DLD1 (cell line): ENCODE measurements around the gene ALK.
"Not testable (repeated sequence)": the region's sequence is repeated elsewhere in the genome, so short reads cannot be mapped to it uniquely, and the experiment has no call there.

Experiments used
- in situ Hi-C: cut with HindIII; loops from 2 replicates; pipeline ENCODE4 v1.10.0; 2017; ENCODE audit warnings: low sequenced_read_pairs

The ALK gene

DNA sequence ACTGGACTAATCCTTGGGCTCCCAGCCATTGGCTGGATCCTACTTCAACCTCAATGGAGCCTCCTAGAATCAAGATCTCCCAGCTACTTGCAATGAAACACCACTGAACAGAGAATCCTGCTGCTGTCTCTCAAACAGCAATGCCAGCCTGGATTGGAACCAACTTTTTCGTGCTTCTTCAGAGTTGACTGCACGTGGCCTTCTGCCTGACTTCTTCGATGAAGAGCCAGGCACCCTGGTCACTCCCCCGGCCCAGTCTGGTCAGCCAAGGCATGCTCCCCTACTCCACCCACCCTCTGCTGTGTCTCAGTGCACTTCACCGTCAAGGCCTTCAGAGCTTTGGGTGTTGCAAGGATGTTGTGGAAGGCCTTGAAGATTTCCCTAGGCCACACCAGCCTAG is 657.5 kb downstream of the ALK start:
- in situ Hi-C loops = no loop called here

DNA sequence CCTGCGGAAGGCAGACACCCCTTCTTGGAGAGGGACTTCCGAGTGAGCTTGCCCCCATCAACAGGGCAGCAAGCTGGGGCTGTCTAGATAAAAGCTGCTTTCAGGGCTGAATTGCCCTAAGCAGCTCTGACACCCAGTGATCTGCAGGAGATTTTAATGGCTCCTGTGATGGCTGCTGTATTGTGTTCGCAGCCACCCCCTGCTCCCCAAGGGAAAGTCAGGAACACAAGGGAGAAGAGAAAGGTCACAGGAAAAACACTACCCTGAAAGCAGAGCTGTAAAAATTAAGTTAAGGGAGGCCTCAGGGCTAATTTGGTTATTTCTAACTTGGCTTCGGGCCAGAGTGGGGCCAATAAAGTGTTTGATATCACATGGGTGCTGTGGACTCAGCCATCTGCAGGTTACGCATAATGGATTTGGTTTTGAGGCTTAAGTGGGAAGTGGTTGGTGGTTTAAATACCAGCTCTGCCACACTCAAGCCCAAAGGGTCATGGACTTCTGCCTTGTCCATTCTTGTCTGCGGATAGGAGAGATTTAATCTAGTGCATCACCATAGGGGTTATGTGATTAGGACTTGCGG is 658.6 kb downstream of the ALK start:
- in situ Hi-C loops = no loop called here

DNA sequence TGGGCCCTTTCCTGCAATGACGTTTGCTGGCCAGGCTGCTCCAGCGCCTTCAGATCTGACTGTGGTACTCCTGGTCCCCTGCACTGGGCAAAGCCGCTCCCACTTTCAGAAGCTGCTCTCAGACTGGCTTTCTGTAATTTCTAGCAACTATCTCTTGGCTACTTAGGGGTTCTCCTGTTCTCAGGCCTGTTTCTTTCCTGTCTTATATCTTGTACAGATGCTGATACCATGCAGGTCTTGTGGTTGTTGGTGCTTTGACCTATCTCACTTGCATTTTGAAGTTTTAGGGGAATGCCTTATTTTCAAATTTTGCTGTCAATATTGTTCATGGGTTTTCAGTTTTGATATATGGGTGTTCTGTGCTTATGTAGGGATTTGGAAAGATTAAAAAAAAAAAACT is 660.4 kb downstream of the ALK start:
- in situ Hi-C loops = no loop called here

DNA sequence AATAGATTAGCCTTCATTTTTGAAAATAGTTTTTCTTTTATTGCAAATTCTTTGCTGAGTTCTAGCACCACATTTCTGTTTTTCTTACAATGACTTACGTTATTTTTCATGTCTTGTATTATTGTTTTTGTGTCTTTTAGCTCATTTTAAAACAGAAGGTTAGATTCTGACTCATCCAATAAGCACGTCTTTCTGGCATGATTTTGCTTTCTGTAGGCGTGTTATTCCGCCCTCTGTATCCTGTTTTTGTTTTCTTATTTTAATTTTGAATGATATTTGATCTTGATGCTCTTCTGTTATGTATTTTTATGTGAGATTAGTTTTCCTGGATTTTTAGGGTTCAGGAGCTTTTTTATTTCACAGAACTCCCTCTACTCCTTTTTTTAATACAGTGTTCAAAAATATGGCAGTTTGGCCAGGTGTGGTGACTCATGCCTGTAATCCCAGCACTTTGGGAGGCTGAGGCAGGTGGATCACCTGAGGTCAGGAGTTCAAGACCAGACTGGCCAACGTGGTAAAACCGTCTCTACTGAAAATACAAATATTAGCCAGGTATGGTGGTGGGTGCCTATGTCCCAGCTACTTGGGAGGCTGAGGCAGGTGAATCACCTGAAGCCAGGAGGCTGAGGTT is 661.1 kb downstream of the ALK start:
- in situ Hi-C loops = no loop called here

DNA sequence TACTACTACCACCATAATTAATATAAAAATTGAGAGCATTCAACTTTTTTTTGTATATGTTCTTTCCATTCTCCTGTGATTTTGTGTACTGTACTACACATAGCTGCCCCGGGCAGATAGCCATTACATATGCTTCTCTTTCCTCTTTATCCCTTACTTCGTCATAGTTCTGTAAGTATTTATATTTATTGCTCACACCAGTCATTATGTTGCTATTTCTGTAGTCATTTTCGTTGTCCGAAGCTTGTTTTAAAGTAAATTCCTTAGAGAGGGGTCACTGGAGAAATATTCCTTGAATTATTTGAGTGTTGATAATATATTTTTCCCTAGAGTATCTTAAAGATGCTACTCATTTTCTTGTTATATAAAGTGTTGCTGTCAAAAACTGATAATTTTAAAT is 662.2 kb downstream of the ALK start:
- in situ Hi-C loops = no loop called here

DNA sequence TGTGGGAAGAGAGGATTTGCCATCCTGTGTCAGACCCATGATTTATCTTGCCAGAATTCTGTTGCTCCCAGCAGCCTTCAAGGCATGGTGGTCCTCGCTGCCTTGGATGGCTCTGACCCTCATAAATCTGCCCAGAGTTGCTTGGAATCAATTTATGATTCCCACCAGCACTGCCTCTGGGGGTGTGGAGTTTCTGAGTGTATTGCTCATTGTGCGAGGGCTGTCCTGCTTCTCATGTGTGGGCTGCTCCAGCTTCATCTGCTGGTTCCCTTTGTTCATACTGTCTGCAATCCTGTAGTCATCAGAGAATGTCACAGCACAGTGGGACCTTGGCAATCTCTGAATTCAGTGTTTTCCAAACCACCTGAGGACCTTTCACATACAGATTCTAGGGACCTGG is 666.4 kb downstream of the ALK start:
- in situ Hi-C loops = no loop called here

DNA sequence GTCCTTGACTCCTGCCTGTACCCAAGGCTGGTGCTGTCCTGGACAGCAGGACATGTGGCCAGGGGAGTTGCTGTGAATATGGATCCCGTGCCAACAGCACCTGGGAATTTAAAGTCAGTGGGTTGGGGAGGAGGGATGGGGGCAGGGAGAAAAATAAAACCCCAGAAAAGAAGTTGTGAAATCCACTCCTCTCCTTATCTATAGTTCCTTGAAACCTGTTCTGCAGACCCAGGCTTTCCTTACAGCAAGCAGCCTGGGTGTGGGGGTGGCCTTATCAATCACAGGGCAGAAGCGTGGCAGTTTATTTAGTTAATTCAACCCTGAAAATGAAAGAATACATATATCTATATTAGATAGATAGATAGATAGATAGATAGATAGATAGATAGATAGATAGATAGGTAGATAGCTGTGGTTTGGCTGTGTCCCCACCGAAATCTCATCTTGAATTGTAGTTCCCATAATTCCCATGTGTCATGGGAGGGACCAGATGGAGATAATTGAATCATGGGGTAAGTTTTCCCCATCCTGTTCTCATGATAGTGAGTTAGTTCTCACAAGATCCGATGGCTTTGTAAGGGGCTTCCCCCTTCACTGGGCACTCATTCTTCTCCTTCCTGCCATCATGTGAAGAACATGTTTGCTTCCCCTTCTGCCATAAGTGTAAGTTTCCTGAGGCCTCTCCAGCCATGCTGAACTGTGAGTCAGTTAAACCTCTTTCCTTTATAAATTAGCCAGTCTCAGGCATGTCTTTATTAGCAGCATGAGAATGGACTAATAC is 667.7 kb downstream of the ALK start:
- in situ Hi-C loops = not testable (repeated sequence)

DNA sequence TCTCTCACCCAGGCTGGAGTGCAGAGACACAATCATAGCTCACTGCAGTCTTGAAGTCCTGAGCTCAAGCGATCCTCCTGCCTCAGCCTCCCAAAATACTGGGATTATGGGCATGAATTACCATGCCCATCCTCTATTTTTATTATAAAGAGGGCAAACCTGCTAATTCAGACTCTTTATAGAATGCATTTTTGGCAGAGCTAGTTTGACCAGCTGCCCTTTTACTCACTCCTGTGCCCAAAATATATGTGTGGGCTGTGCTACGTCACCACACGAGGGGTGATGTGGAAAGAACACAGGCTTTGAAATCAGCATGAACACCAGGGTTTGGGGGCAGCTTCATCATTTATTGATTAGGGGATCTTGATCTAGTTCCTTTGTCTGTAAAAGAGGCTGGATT is 668.4 kb downstream of the ALK start:
- in situ Hi-C loops = no loop called here

DNA sequence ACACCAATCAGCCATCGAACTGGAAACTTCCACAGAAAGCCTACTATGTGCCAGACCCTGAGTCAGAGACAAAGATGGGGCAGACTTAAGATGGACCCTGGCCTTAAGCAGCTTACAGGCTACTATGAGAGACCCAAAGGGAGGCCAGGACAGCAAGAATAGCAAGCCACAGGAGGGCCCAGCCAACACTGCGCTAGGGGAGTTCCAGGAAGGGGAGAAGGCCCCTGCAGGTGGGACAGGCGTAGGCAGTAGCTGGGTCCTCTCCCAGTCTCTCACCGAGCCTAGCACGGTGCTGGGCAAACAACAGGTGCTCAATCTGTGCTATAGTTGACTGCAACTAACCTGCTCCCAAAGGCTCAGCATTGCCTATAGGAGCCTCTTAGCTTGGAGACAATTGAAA is 670.0 kb downstream of the ALK start:
- in situ Hi-C loops = no loop called here

DNA sequence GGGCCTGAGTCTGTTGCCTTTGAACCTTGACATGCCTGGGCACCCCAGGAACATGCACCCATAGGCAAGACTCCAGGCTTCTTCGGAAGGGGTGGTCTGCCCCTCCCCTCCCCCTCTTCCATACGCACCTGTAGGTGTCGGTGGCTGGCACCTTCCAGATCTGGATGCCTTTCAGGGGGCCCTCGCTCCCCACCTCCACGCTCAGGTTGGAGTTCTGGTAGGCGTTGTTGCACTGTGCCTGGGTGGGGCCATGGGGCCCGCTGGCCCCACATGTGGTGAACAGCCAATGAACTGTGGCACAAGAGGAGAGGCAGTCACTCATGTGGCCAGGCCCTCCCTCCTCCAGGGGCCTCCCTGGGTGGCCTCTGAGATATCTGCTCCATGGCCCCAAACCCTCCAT is 670.4 kb downstream of the ALK start:
- in situ Hi-C loops = no loop called here

DNA sequence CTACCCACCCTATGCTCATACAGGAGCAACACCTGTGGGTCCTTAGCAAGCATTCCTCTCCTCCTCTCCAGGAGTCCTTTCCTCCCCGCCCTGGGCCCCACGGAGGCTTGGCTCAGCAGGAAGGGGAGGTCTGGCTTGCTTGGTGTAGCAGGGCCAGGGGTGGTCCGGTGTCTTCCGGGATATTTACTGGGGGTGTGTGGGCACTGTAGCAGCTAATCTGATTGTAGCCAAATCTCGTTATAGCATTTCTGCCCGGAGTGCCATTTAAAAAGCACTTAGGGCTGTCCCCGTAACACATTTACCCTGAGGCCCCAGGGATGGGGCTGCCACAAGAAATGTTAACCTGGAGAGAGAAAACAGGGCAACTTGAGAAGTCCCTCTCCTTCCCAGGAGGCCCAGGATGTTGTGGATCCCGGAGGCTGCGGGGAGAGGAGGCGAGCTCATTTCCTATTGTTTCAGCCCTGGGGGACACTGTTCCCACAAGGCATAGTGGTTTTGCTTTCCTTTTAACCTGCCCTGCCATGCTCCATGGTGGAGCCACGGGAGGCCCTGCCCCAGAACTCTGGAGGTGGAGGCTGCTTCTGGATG is 671.6 kb downstream of the ALK start:
- in situ Hi-C loops = no loop called here

DNA sequence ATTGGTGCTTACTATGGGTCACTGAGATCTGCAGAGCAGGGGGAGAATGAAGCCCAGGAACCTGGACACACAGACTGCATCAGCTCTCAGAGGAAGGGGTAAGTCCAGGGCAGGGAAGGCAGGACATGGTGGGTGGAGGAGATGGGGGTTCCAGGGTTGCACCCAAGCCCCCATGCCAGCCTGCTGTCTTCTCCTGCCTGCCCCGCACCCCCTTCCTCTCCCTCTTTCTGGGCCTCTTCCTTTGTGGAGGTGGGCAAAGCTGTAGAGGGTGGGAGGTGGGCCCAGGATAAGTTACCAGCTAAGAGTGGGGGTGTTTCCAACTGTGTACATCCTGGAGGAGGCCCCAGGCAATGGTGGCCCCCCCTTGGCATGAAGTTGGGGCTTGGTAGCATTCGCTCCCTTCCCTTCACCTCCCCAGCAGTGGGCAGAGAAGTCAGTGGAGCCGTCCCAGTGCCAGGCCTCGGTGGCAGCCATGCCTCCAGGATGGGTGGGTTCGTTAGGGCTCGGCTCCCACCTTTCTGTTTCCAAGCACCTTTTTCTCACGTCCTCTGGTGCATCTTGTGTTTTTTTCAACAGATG is 674.0 kb downstream of the ALK start:
- in situ Hi-C loops = no loop called here

DNA sequence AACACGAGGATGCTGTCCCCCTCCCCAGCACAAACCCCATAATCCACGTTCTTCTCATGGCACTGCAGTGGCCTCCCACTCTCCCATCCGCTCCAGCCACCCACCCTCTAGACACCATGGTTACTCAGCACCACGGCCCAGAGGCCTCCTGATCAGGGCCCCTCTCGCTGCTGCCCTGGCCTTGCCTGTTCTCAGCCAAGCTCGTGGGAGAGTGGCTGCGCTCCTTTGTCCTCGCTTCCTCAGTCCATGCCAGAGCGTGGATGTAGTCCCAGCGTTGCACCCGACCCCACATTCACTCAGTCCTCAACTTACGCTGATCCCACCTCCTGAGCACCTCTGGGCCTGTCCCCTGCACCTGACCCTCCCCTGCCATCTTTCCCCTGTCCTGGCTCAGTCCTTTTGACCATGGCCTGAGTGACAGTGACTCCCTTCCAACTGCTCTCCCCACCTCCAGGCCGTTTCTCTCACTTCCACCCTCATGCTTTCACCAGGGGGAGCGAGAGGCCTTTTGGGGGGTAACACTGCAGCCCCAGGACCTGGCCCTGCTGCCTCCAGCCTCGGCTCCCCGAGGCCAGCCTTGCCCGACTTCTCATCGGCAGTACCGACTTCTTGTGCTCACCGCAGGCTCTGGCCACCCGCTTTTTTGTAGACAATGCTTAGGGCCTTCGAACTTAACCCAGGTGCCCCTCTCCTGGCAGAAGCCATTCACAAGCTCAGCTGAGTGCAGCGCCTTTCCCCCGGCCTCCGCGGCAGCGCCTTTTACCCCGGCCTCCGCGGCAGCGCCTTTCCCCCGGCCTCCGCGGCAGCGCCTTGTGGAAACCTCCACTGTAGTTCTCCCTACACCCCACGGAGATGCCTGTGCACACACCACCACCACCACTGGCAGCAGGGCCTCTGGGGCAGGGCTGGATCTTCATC is 674.7 kb downstream of the ALK start:
- in situ Hi-C loops = no loop called here

DNA sequence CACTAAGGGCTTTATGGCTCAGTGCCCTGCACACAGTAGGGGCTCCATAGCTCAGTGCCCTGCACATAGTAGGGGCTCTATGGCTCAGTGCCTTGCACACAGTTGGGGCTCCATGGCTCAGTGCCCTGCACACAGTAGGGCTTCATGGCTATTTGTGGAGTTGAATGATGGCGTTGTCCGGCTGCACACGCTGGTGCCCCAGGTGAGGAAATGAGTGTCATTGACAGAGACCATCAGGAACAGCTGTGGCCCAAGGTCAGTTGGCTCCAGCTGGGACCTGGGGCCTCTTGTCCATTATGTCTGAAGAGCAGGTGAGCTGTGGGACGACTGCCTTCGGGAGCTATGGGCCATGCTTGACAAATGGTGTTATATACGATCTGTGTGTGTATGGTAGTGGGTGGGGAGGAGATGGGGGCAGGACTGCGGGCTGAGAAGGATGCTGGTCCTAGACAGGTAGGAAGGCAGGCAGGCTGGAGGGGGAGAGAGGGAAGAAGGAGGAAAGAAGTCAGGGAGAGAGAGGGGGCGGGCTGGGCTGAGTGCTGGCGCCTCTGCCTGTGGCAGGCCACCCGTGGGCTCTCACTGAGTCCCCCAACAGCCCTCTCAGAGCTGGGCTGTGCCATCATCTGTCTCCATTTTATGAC is 675.5 kb downstream of the ALK start:
- in situ Hi-C loops = no loop called here

DNA sequence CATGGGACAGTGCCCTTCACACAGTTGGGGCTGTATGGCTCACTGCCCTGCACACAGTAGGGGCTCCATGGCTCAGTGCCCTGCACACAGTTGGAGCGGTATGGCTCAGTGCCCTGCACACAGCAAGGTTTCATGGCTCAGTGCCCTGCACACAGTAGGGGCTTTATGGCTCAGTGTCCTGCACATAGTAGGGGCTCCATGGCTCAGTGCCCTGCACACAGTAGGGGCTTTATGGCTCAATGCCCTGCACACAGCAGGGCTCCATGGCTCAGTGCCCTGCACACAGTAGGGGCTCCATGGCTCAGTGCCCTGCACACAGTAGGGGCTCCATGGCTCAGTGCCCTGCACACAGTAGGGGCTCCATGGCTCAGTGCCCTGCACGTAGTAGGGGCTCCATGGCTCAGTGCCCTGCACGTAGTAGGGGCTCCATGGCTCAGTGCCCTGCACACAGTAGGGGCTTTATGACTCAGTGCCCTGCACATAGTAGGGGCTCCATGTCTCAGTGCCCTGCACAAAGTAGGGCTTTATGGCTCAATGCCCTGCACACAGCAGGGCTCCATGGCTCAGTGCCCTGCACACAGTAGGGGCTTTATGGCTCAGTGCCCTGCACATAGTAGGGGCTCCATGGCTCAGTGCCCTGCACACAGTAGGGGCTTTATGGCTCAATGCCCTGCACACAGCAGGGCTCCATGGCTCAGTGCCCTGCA is 676.2 kb downstream of the ALK start:
- in situ Hi-C loops = not testable (repeated sequence)

DNA sequence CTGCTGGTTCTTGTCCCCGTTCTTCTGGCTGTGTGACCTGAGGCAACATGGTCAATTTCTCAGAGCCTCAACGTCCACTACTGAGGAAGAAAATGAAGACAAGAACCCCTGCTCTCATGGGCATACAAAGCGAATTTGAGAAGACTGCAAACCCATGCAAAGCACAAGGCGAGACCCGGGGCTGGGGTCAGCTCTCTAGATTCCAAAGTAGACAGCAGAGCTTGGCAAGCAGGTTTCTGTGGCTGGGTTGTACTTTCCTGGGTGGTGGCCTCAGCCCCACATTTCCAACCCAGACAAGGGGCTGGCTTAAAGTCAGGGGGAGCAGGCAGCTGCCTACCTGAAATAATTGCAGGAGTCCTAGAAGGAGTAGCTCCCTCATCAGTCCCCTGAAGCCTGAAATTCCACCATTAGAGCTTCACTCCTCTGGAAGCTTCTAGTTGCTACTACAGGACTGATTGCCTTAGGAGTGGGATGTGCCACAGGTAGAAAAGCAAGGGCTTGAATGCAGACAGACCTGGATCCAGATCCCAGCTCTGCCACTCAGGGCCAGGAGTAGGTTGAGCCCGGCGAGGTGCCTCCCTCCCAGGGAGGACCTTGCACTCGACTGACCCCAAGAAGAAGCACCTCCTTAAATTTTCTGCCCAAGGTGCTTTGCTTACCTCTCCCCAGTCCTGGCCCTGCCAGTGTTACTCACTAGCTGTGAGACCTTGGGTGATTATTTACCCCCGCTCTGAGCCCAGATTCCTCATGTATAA is 678.6 kb downstream of the ALK start:
- in situ Hi-C loops = no loop called here

DNA sequence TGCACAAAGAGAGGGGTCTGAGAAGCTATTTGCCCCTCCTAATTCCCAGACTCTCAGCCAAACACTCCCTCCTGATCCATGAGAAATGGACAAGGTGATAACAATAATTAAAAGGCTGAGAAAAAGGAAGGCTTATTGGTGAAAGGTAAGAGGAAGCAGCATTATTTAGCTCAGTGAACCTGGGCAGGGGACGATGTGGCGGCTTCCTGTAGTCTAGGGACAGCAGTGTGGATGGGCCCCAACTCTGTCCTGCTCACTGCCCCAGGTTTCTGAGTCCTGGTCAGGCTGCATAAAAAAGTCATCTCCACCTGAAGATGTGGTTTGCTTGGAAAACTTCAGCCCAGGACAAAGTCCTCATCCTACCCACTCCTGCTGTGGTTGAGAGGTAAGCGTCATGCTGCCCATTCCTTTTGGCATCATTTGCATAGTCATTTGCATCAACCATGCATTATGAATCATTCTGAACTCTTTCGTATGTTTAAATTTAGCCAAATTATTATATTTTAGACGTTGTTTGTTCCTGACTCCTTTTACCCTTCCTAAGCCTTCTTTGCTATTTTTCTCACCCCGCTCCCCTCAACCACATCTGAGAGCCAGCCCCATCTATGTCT is 679.3 kb downstream of the ALK start:
- in situ Hi-C loops = no loop called here

DNA sequence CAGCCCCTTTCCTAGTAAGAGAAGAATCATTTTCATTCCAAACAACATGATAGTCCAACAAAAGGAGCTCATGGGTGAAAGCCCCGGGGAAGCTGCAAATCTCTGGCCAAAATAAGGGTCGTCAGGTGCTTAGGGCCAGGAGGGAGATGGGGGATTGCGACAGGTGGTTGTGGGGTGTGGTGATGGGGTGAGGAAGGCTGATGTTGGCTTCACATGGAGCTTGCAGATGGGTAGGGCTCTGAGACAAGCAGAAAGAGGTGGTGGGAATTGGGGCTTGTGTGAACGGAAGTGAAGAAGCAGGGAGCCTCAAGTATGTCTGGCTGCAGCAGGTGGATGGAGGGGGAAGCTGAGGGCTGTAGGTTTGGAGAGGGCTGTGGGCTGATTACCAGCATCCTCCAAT is 680.0 kb downstream of the ALK start:
- in situ Hi-C loops = no loop called here
